Stimulated activated CD4-positive, alpha-beta T cell treated with anti-CD3 and anti-CD28 coated beads, Interleukin-2, amount 100 ng/mL, for 48 hours (primary cell): ENCODE results near the gene SLC35E1.
"Not testable (repeated sequence)": the region's sequence is repeated elsewhere in the genome, so short reads cannot be mapped to it uniquely, and the experiment has no call there.

ENCODE experiments used
- DNase-seq, 2 donors: peaks; one replicate each; pipeline ENCODE4 v3.0.0-alpha.2; 2020

SLC35E1 gene

GRCh38 chr19:16520074-16520973 is 51.9 kb downstream of the SLC35E1 start:
- no peak for DNase-seq

GRCh38 chr19:16519230-16519687 is 53.0 kb downstream of the SLC35E1 start:
- DNase-seq: no peak

GRCh38 chr19:16518483-16519229 is 53.6 kb downstream of the SLC35E1 start:
- no peak for DNase-seq

GRCh38 chr19:16518061-16518460 is 54.2 kb downstream of the SLC35E1 start:
- no peak for DNase-seq

GRCh38 chr19:16516923-16517610 is 55.1 kb downstream of the SLC35E1 start:
- no peak for DNase-seq

GRCh38 chr19:16516381-16516780 is 55.8 kb downstream of the SLC35E1 start:
- no peak for DNase-seq

GRCh38 chr19:16514383-16515019 is 57.7 kb downstream of the SLC35E1 start:
- no peak for DNase-seq

GRCh38 chr19:16512611-16513010 is 59.6 kb downstream of the SLC35E1 start:
- not testable (repeated sequence) for DNase-seq

GRCh38 chr19:16509141-16510061 is 62.8 kb downstream of the SLC35E1 start:
- no peak for DNase-seq

- DNase-seq: no peak
These were observed 63.7 kb downstream of the SLC35E1 start for GRCh38 chr19:16508546-16508945.

- no peak for DNase-seq
These were observed 65.3 kb downstream of the SLC35E1 start for GRCh38 chr19:16506961-16507360.

- DNase-seq: not testable (repeated sequence)
These were observed 66.1 kb downstream of the SLC35E1 start for GRCh38 chr19:16506161-16506560.

- no peak for DNase-seq
These were observed 67.9 kb downstream of the SLC35E1 start for GRCh38 chr19:16504271-16504670.
